Esophagus muscularis mucosa (tissue), 4 donors: ENCODE data around the gene TOPORS. TPM values are rescaled to one million over a fixed set of nuclear protein-coding genes. Genes with fewer than 3 reads are reported as not detected.
"Not testable (repeated sequence)": the region's sequence is repeated elsewhere in the genome, so short reads cannot be mapped to it uniquely, and the experiment has no call there.

Experiments
- DNase-seq: peaks from one replicate; pipeline ENCODE4 v3.0.0-alpha.2; 2017; ENCODE audit errors: extremely low spot score
- H3K27ac ChIP-seq, 4 donors: fragments of 200-600 bp; sonication (generic); replicated peaks in 1 of 4; 1 replicate in 3 of 4; 2 replicates in 1 of 4; pipeline ENCODE4 v1.5.1; 2016 to 2019; ENCODE audit warnings: mild to moderate bottlenecking in 1 of 4
- H3K27me3 ChIP-seq, 4 donors: fragments of 200-600 bp; sonication (generic); one replicate each; pipeline versions ENCODE4 v1.5.1 to v1.6.0; 2016 to 2019
- H3K36me3 ChIP-seq, 4 donors: fragments of 200-600 bp; sonication (generic); one replicate each; pipeline ENCODE4 v1.5.1; 2016 to 2019
- H3K4me1 ChIP-seq, 4 donors: fragments of 200-600 bp; sonication (generic); one replicate each; pipeline ENCODE4 v1.5.1; 2016 to 2019
- H3K4me3 ChIP-seq, 4 donors: fragments of 200-600 bp; sonication (generic); 1 replicate in 2 of 4; 2 replicates in 2 of 4; pipeline ENCODE4 v1.5.1; 2016 to 2019; ENCODE audit warnings: mild to moderate bottlenecking in 4 of 4, moderate library complexity in 1 of 4
- H3K9me3 ChIP-seq, 4 donors: fragments of 200-600 bp; sonication (generic); 1 replicate in 3 of 4; 2 replicates in 1 of 4; pipeline ENCODE4 v1.5.1; 2016 to 2019
- CTCF ChIP-seq, 3 experiments: fragments of 200-600 bp in 2 of 3; fragments of 450-650 bp in 1 of 3; sonication (generic) in 2 of 3; IDR thresholded peaks; one replicate each; pipeline ENCODE4 v1.5.1; 2017 to 2019; ENCODE audit warnings: antibody characterized with exemption in 3 of 3, mild to moderate bottlenecking in 2 of 3, moderate library complexity in 1 of 3
- EP300 ChIP-seq: sonication (generic); formaldehyde crosslinking; IDR thresholded peaks from one replicate; pipeline ENCODE4 v1.6.1; 2017; ENCODE audit warnings: antibody characterized with exemption
- POLR2A ChIP-seq: fragments of 450-650 bp; IDR thresholded peaks from one replicate; pipeline ENCODE4 v1.6.1; 2017; ENCODE audit warnings: antibody characterized with exemption, moderate library complexity, mild to moderate bottlenecking, low read depth
- POLR2AphosphoS5 ChIP-seq, 2 donors: sonication (generic); formaldehyde crosslinking; IDR thresholded peaks; one replicate each; pipeline ENCODE4 v1.6.1; 2017; ENCODE audit warnings: antibody characterized with exemption in 2 of 2
- WGBS: methylation state at CpG from one replicate; pipeline ENCODE4 v1.1.5; 2018; 5-methylcytosine and 5-hydroxymethylcytosine counted together
- intact Hi-C: fragments of 100-400 bp; cut with DNase I; formaldehyde crosslinking; loops from one replicate; pipeline ENCODE4 v1.15.1; 2023
- total RNA-seq, 4 donors: library from RNA; depleted of rRNA; stranded (reverse); fragments of >200 nt; gene quantifications; one replicate each; pipeline versions ENCODE4 v1.1.0 to v1.2.1, GENCODE V29; 2016

TOPORS gene
- total RNA-seq, 4 donors from 2014 or later = 16.5 to 25.9 (median 21.7) TPM

DNA sequence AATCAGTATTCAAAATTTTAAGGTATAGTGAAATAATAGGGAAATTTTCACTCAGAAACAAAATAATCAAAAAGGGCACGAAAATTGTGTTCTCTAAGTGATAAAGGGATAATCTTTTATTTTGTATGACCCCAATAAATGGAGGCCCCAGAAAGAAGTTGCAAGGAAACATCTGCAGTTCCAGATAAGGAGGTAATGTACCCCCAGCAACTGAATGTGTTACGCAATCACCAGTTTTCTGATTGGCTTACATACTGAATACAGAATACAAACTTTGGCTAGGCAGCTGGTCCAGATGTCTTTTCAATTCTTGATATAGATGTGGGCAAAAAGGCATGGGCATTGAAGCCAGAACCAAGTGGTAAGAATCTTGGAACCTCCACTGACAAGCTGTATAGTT is 1.7 kb upstream of the TOPORS start:
- Histone ChIP-seq H3K36me3 (peaks cover 0 to 20% (median 2%) of the 10 kb centered on the region in 4 donors), H3K4me3 (no peak overlapping the region), H3K27ac (peak overlapping the region in 1 of 4 donors; percentile 1), H3K9me3 (no peaks in the 10 kb centered on the region), H3K4me1 (peaks cover 20 to 34% (median 23%) of the 10 kb centered on the region in 4 donors), H3K27me3 (no peaks in the 10 kb centered on the region)
- 83% methylated on average over 2 of the region's 2 CpGs for WGBS
- DNase-seq = no peak
- intact Hi-C loops = loop anchor here (5.0 kb wide), 1 partner anchor 167 kb away; no protein-coding TSS in a partner anchor
- TF ChIP-seq POLR2A (no peak), POLR2AphosphoS5 (IDR thresholded peaks at IDR 0.05) (no peak), CTCF (IDR thresholded peaks at IDR 0.05) (no peak), EP300 (no peak)

DNA sequence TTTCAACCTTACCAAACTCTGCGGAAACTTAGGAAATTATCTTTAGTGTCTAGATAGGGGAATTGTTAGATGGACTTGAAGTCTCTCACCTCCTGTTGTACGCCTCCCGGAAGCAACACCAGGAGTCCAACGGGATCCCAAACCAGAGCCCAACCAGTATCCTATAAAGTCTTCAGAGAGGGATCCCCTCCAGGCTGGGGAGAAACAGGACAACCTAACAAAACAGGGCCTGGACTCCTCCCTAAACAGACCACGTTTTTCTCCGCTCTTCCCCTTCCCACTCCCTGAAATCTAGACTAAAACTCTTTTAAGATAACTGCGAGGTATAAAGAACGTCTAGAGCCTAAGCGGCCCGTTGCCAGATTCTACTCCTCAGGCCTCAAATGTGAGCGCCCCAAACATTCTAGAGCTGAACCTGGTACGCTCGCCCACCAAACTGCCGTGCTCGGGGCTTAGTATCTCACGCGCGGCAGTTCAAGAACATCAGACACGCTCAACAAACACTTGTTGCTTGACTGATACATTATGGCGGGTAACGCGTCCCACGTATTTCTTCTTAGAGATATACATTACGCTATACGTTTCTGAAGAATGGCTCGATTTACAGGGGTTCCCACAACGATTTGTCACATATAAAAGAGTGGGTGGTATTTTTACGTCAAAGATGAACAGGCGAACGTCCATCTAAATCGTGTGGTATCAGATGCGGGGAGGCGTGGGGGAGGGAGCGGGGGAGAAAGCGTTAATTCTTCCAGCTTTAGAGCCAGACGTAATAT is 922 bp downstream of the TOPORS start:
- intact Hi-C loops = loop anchor here (2.0 to 5.0 kb wide), 2 partner anchors 21 to 164 kb away; partner anchors contain the start of gene NDUFB6
- no peak for DNase-seq
- H3K4me3 ChIP-seq = peak overlapping the region; percentile 69 to 86 (median 78)
- no peaks in the 10 kb centered on the region for H3K9me3 ChIP-seq
- WGBS = under 1% methylated on average over 32 of the region's 36 CpGs
- TF ChIP-seq POLR2AphosphoS5 (IDR thresholded peaks at IDR 0.05) = no peak
- no peak for TF ChIP-seq EP300
- TF ChIP-seq POLR2A = no peak
- TF ChIP-seq CTCF (IDR thresholded peaks at IDR 0.05) = no peak
- H3K4me1 ChIP-seq = peaks cover 26 to 41% (median 34%) of the 10 kb centered on the region in 4 donors
- peaks cover 0 to 15% (median 0%) of the 10 kb centered on the region in 4 donors for H3K36me3 ChIP-seq
- H3K27me3 ChIP-seq = no peaks in the 10 kb centered on the region
- peak overlapping the region; percentile 90 to 96 (median 92) for H3K27ac ChIP-seq

- 0% methylated on average over 30 of the region's 75 CpGs for WGBS
- Histone ChIP-seq H3K27me3 (no peaks in the 10 kb centered on the region), H3K36me3 (peaks cover 0 to 9% (median 0%) of the 10 kb centered on the region in 4 donors), H3K4me1 (peaks cover 30 to 48% (median 35%) of the 10 kb centered on the region in 4 donors), H3K27ac (peak overlapping the region; percentile 90 to 96 (median 92)), H3K9me3 (no peaks in the 10 kb centered on the region), H3K4me3 (peak overlapping the region; percentile 69 to 86 (median 78))
- intact Hi-C loops = loop anchor here (2.0 to 5.0 kb wide), 2 partner anchors 22 to 163 kb away; partner anchors contain the start of gene NDUFB6
- peak; percentile 98 for DNase-seq
- TF ChIP-seq POLR2AphosphoS5 (IDR thresholded peaks at IDR 0.05) (peak; percentile 80 to 90), POLR2A (no peak), CTCF (IDR thresholded peaks at IDR 0.05) (peak in 1 of 3 experiments; percentile 13), EP300 (no peak)
Observed at GRCh38 chr9:32550562-32551275, 1.7 kb downstream of the TOPORS start.

- no peak for TF ChIP-seq CTCF (IDR thresholded peaks at IDR 0.05)
- no peak for TF ChIP-seq EP300
- TF ChIP-seq POLR2A = no peak
- TF ChIP-seq POLR2AphosphoS5 (IDR thresholded peaks at IDR 0.05) = no peak
- intact Hi-C loops = loop anchor here (2.0 to 5.0 kb wide), 2 partner anchors 23 to 163 kb away; partner anchors contain the start of gene NDUFB6
- Histone ChIP-seq H3K27me3 (no peaks in the 10 kb centered on the region), H3K4me3 (peak overlapping the region; percentile 69 to 86 (median 78)), H3K9me3 (no peaks in the 10 kb centered on the region), H3K36me3 (peaks cover 0 to 9% (median 0%) of the 10 kb centered on the region in 4 donors), H3K27ac (peak overlapping the region; percentile 90 to 96 (median 92)), H3K4me1 (peaks cover 33 to 53% (median 35%) of the 10 kb centered on the region in 4 donors)
- no peak for DNase-seq
- 2% methylated on average over 10 of the region's 10 CpGs for WGBS
Observed at GRCh38 chr9:32550150-32550561, 2.2 kb downstream of the TOPORS start.

- intact Hi-C loops, H3K4me3 ChIP-seq, H3K9me3 ChIP-seq, DNase-seq, H3K27ac ChIP-seq, H3K27me3 ChIP-seq: not testable (repeated sequence)
- 90% methylated on average over 20 of the region's 20 CpGs for WGBS
- H3K36me3 ChIP-seq = peaks cover 0 to 15% (median 7%) of the 10 kb centered on the region in 4 donors
- H3K4me1 ChIP-seq = peaks cover 31 to 46% (median 31%) of the 10 kb centered on the region in 4 donors
Observed at GRCh38 chr9:32548213-32548612, 4.2 kb downstream of the TOPORS start.
